Loucy (cell line): ENCODE results near the gene ADARB2.

ENCODE experiments used
- H2AFZ ChIP-seq: fragments of 200-600 bp; sonication (generic); 2 replicates; pipeline ENCODE4 v1.6.0; 2016; ENCODE audit warnings: antibody characterized with exemption, mild to moderate bottlenecking, low read length, moderate library complexity
- H3F3A ChIP-seq: fragments of 200-600 bp; 2 replicates; pipeline ENCODE4 v1.6.0; 2016; ENCODE audit warnings: antibody characterized with exemption, low read depth, mild to moderate bottlenecking
- H3K27me3 ChIP-seq: fragments of 200-600 bp; sonication (generic); 2 replicates; pipeline ENCODE4 v1.6.1; 2014; ENCODE audit warnings: low read length, mild to moderate bottlenecking; ENCODE audit not compliant: insufficient read depth, poor library complexity, severe bottlenecking
- H3K36me3 ChIP-seq: fragments of 200-600 bp; sonication (generic); 2 replicates; pipeline ENCODE4 v1.6.1; 2016; ENCODE audit warnings: low read length; ENCODE audit not compliant: insufficient read depth
- H3K4me1 ChIP-seq: fragments of 200-600 bp; sonication (generic); 2 replicates; pipeline ENCODE4 v1.5.1; 2014; ENCODE audit warnings: low read length, mild to moderate bottlenecking; ENCODE audit not compliant: insufficient read depth, poor library complexity, severe bottlenecking
- H3K4me2 ChIP-seq: fragments of 200-600 bp; sonication (generic); 2 replicates; pipeline ENCODE4 v1.6.0; 2014; ENCODE audit warnings: antibody characterized with exemption, low read length, low read depth, mild to moderate bottlenecking; ENCODE audit not compliant: poor library complexity, severe bottlenecking
- H3K4me3 ChIP-seq: fragments of 200-600 bp; sonication (generic); 2 replicates; pipeline ENCODE4 v1.5.1; 2014; ENCODE audit warnings: low read length, mild to moderate bottlenecking, mixed read lengths; ENCODE audit not compliant: poor library complexity, severe bottlenecking
- H3K79me2 ChIP-seq: fragments of 200-600 bp; sonication (generic); 2 replicates; pipeline ENCODE4 v1.6.1; 2014; ENCODE audit warnings: low read length; ENCODE audit not compliant: insufficient read depth
- H3K9ac ChIP-seq: fragments of 200-600 bp; sonication (generic); 2 replicates; pipeline ENCODE4 v1.6.0; 2014; ENCODE audit warnings: mild to moderate bottlenecking, low read depth, low read length, moderate library complexity; ENCODE audit not compliant: poor library complexity, severe bottlenecking
- H3K9me2 ChIP-seq: fragments of 200-600 bp; sonication (generic); replicated peaks from 2 replicates; pipeline ENCODE4 v1.6.1; 2016; ENCODE audit warnings: low read depth, low read length, mixed read lengths
- H3K9me3 ChIP-seq: fragments of 200-600 bp; sonication (generic); 2 replicates; pipeline ENCODE4 v1.6.1; 2014; ENCODE audit warnings: mild to moderate bottlenecking, antibody characterized with exemption, low read length, low read depth; ENCODE audit not compliant: insufficient read depth
- H4K20me1 ChIP-seq: fragments of 200-600 bp; sonication (generic); 2 replicates; pipeline ENCODE4 v1.6.0; 2014; ENCODE audit warnings: antibody characterized with exemption, low read length, mild to moderate bottlenecking; ENCODE audit not compliant: insufficient read depth, poor library complexity, severe bottlenecking
- EZH2phosphoT487 ChIP-seq: fragments of 200-600 bp; IDR thresholded peaks from 2 replicates; pipeline ENCODE4 v1.6.1; 2018; ENCODE audit warnings: antibody characterized with exemption, mild to moderate bottlenecking, moderate library complexity, borderline replicate concordance
- TF ChIP-seq, protein P1 (sequence below): fragments of 200-600 bp; sonication (generic); conservative IDR thresholded peaks from 2 replicates; pipeline ENCODE4 v1.5.1; 2014; ENCODE audit warnings: mild to moderate bottlenecking, antibody characterized with exemption, low read length

The ADARB2 gene

GRCh38 chr10:1420661-1421362, 316.5 kb downstream of the ADARB2 start:
- Histone ChIP-seq H3K9ac (no peak overlapping the region), H3K4me2 (peak overlapping the region; percentile 68), H2AFZ (peak overlapping the region; percentile 93), H3K4me1 (peaks cover 25% of the 10 kb centered on the region), H3K27me3 (no peaks in the 10 kb centered on the region), H3K4me3 (peak overlapping the region; percentile 70), H3F3A (no peaks in the 10 kb centered on the region), H3K9me2 (no peaks in the 10 kb centered on the region), H4K20me1 (no peaks in the 10 kb centered on the region), H3K36me3 (no peaks in the 10 kb centered on the region), H3K9me3 (no peaks in the 10 kb centered on the region), H3K79me2 (no peaks in the 10 kb centered on the region)
- TF ChIP-seq, protein P1, sequence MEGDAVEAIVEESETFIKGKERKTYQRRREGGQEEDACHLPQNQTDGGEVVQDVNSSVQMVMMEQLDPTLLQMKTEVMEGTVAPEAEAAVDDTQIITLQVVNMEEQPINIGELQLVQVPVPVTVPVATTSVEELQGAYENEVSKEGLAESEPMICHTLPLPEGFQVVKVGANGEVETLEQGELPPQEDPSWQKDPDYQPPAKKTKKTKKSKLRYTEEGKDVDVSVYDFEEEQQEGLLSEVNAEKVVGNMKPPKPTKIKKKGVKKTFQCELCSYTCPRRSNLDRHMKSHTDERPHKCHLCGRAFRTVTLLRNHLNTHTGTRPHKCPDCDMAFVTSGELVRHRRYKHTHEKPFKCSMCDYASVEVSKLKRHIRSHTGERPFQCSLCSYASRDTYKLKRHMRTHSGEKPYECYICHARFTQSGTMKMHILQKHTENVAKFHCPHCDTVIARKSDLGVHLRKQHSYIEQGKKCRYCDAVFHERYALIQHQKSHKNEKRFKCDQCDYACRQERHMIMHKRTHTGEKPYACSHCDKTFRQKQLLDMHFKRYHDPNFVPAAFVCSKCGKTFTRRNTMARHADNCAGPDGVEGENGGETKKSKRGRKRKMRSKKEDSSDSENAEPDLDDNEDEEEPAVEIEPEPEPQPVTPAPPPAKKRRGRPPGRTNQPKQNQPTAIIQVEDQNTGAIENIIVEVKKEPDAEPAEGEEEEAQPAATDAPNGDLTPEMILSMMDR, result peak; percentile 91
- TF ChIP-seq EZH2phosphoT487, result no peak

- Histone ChIP-seq H3K9ac (no peak overlapping the region), H3K4me2 (peak overlapping the region; percentile 68), H3K79me2 (no peaks in the 10 kb centered on the region), H3K4me3 (peak overlapping the region; percentile 70), H3K36me3 (no peaks in the 10 kb centered on the region), H3K9me3 (no peaks in the 10 kb centered on the region), H3K4me1 (peaks cover 18% of the 10 kb centered on the region), H3K27me3 (no peaks in the 10 kb centered on the region), H2AFZ (peak overlapping the region; percentile 93), H4K20me1 (no peaks in the 10 kb centered on the region), H3K9me2 (no peaks in the 10 kb centered on the region), H3F3A (no peaks in the 10 kb centered on the region)
- TF ChIP-seq, protein P1, result no peak
- no peak for TF ChIP-seq EZH2phosphoT487
Observed at GRCh38 chr10:1419796-1420610, 317.3 kb downstream of the ADARB2 start.

- H3K79me2 ChIP-seq, result no peaks in the 10 kb centered on the region
- H3K9me2 ChIP-seq, result no peaks in the 10 kb centered on the region
- TF ChIP-seq, protein P1, result no peak
- TF ChIP-seq EZH2phosphoT487, result no peak
- H3F3A ChIP-seq, result no peaks in the 10 kb centered on the region
- no peaks in the 10 kb centered on the region for H4K20me1 ChIP-seq
- H3K4me3 ChIP-seq, result no peak overlapping the region
- no peak overlapping the region for H2AFZ ChIP-seq
- H3K36me3 ChIP-seq, result no peaks in the 10 kb centered on the region
- no peaks in the 10 kb centered on the region for H3K9me3 ChIP-seq
- H3K9ac ChIP-seq, result no peak overlapping the region
- H3K27me3 ChIP-seq, result no peaks in the 10 kb centered on the region
- peaks cover 12% of the 10 kb centered on the region for H3K4me1 ChIP-seq
- no peak overlapping the region for H3K4me2 ChIP-seq
Observed at GRCh38 chr10:1418031-1418550, 319.2 kb downstream of the ADARB2 start.
